ENCODE results near the gene PIKFYVE.
"Not testable (repeated sequence)": the region's sequence is repeated elsewhere in the genome, so short reads cannot be mapped to it uniquely, and the experiment has no call there.

PIKFYVE gene

DNA sequence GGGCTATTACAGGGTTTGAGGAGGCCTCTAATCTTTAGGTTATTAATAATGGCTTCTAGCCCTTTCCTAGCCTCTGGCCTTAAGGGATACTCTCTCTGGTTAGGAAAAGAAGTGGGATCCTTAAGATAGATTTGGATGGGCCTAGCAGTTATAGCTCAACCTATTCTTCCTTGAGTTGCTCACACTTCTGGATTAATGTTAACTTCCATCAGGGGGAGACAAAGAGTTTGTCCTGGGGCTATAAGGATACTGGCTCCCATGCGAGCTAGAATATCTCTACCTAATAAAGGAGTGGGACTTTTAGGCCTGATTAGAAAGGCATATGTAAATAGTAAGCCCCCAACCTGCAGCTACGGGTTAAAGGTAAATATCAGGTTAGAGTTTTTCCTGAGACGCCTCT is 126.2 kb downstream of the PIKFYVE start:
- no peak overlapping the region for H3K4me3 ChIP-seq (ENCODE audit: low read depth, low read length)
- TF ChIP-seq, protein P1, sequence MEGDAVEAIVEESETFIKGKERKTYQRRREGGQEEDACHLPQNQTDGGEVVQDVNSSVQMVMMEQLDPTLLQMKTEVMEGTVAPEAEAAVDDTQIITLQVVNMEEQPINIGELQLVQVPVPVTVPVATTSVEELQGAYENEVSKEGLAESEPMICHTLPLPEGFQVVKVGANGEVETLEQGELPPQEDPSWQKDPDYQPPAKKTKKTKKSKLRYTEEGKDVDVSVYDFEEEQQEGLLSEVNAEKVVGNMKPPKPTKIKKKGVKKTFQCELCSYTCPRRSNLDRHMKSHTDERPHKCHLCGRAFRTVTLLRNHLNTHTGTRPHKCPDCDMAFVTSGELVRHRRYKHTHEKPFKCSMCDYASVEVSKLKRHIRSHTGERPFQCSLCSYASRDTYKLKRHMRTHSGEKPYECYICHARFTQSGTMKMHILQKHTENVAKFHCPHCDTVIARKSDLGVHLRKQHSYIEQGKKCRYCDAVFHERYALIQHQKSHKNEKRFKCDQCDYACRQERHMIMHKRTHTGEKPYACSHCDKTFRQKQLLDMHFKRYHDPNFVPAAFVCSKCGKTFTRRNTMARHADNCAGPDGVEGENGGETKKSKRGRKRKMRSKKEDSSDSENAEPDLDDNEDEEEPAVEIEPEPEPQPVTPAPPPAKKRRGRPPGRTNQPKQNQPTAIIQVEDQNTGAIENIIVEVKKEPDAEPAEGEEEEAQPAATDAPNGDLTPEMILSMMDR (IDR thresholded peaks at IDR 0.05; ENCODE audit: low read depth, low read length, missing control alignments): peak; percentile 21
- no peak for DNase-seq (ENCODE audit: low read depth)
- in situ Hi-C loops (cut with HindIII; ENCODE audit: low sequenced_read_pairs): no loop called here

DNA sequence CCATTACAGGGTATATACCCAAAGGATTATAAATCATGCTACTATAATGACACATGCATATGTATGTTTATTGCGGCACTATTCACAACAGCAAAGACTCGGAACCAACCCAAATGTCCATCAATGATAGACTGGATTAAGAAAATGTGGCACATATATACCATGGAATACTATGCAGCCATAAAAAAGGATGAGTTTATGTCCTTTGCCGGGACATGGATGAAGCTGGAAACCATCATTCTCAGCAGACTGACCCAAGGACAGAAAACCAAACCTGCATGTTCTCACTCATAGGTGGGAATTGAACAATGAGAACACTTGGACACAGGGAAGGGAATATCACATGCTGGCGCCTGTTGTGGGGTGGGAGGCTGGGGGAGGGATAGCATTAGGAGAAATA is 130.7 kb downstream of the PIKFYVE start:
- in situ Hi-C loops (cut with HindIII; ENCODE audit: low sequenced_read_pairs); DNase-seq (ENCODE audit: low read depth); H3K4me3 ChIP-seq (ENCODE audit: low read depth, low read length): not testable (repeated sequence)

DNA sequence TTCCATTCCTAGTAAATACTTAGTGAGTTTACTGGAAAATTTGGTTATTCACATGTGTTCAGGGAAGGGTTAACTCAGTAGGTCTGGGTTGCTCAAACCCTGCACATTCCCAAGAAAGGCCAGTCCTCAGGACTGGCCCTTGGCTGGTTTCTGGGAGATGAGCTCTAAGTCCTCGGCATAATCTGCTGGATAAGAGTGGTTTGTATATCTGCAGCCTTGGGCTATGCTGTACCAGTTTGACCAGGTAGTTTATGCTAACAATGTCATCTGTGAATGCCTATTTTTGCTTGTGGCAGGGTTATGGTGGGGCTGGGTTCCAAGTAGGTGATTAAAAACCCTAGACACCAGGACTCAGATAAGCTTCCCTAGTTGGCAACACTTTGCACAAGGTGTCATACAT is 133.1 kb downstream of the PIKFYVE start:
- no peak overlapping the region for H3K4me3 ChIP-seq (ENCODE audit: low read depth, low read length)
- DNase-seq (ENCODE audit: low read depth): no peak
- TF ChIP-seq, protein P1 (IDR thresholded peaks at IDR 0.05; ENCODE audit: low read depth, low read length, missing control alignments): no peak
- in situ Hi-C loops (cut with HindIII; ENCODE audit: low sequenced_read_pairs): no loop called here

DNA sequence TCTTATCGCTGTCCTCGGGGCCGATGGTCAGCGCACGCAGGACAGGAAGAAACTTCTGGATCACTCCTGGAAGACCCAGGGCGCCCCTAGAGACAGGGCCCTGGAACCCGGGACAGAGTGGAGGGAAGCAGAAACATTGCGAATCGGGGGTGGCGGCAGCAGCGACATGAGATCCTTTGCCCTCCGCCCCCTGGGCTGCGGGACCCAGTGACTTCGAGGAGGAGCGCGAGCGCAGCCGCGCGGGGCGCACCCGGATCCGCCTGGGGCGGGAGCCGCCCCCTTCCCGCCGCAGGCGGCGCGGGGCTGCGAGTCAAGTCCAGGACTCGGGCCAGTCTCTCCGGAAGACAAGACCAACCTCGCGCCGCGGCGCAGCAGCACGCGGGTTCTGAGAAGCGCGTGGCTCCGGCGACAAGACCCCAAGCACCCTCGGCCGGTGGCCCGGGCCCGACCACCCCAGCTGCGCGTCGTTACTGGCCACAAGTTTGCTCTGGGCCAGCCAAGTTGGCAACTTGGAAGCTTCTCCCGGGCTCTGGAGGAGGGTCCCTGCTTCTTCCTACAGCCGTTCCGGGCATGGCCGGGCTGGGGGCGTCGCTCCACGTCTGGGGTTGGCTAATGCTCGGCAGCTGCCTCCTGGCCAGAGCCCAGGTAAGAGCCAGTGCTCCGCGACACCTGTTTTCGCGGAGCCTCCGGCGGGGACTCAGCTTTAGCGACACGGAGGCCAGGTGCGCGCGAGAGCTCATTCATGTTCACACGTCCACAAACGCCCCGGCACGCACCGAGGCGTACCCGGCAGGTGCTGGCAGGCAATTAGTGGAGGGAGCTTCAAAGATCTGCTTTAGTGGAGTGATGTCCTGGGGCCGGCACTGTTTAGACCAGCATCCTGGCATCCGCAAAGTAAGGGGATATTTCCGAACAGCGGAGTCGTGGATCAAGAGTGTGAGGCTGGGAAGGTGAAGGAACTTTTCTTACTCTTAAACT is 140.7 kb downstream of the PIKFYVE start, which contains the start of gene PTH2R:
Gene PTH2R, plus strand, starts transcription at position 319 of the 978 bp plus-strand sequence. Its CDS starts 252 bp downstream, at position 571.
- in situ Hi-C loops (cut with HindIII; ENCODE audit: low sequenced_read_pairs): no loop called here
- TF ChIP-seq, protein P1 (IDR thresholded peaks at IDR 0.05; ENCODE audit: low read depth, low read length, missing control alignments): peak; percentile 6
- no peak for DNase-seq (ENCODE audit: low read depth)
- peak within 1 kb of the TSS; percentile 33 for H3K4me3 ChIP-seq (ENCODE audit: low read depth, low read length)

DNA sequence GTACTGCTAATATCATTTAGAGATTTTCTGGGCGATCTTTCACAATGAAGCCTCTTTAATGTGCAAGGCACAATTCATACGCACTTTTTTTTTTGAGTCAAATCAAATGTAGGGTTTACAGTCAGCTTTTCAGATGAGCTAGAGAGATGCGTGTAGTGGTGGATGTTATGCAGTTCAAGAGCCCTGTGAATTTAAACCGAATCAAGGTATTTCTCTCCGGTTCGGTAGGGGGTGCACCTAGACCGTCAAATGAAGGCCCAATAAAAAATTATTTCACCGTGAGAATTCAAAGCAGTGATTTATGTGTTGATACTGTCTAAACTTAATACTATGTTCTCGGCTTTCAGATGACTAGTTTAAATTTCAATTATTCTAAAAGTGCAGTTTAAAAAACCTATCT is 141.6 kb downstream of the PIKFYVE start:
- TF ChIP-seq, protein P1 (IDR thresholded peaks at IDR 0.05; ENCODE audit: low read depth, low read length, missing control alignments): peak; percentile 32
- in situ Hi-C loops (cut with HindIII; ENCODE audit: low sequenced_read_pairs): no loop called here
- no peak overlapping the region for H3K4me3 ChIP-seq (ENCODE audit: low read depth, low read length)
- DNase-seq (ENCODE audit: low read depth): no peak

All from astrocyte of the cerebellum (primary cell).